Hippocampal formation (tissue), 2 donors: ENCODE measurements around the gene INTS14.

Source experiments
- DNase-seq, 2 donors: peaks; one replicate each; lab custom pipeline; 2025; lab: John Stamatoyannopoulos, UW

Gene INTS14

GRCh38 chr15:65530318-65531111 lies 80.4 kb downstream of the INTS14 start, which contains the start of gene HACD3:
Gene HACD3 (plus strand): TSS chr15:65530463. CDS start chr15:65530632, 169 bp downstream.
- peak; percentile 67 to 87 for DNase-seq

GRCh38 chr15:65529762-65530317 lies 81.1 kb downstream of the INTS14 start:
- DNase-seq = no peak
